ENCODE data around the gene BMPR1B. TPM values are rescaled to one million over a fixed set of nuclear protein-coding genes. Genes with fewer than 3 reads are reported as not detected.

BMPR1B gene
- total RNA-seq, 1 donor, result 13.5 TPM

GRCh38 chr4:94909645-94910044 lies 151.9 kb downstream of the BMPR1B start:
- DNase-seq (ENCODE audit: low read depth), result no peak
- no peak overlapping the region for H3K4me3 ChIP-seq (ENCODE audit: low read depth, low read length)
- TF ChIP-seq, protein P1, sequence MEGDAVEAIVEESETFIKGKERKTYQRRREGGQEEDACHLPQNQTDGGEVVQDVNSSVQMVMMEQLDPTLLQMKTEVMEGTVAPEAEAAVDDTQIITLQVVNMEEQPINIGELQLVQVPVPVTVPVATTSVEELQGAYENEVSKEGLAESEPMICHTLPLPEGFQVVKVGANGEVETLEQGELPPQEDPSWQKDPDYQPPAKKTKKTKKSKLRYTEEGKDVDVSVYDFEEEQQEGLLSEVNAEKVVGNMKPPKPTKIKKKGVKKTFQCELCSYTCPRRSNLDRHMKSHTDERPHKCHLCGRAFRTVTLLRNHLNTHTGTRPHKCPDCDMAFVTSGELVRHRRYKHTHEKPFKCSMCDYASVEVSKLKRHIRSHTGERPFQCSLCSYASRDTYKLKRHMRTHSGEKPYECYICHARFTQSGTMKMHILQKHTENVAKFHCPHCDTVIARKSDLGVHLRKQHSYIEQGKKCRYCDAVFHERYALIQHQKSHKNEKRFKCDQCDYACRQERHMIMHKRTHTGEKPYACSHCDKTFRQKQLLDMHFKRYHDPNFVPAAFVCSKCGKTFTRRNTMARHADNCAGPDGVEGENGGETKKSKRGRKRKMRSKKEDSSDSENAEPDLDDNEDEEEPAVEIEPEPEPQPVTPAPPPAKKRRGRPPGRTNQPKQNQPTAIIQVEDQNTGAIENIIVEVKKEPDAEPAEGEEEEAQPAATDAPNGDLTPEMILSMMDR (IDR thresholded peaks at IDR 0.05; ENCODE audit: insufficient read depth, low read length), result no peak

DNA sequence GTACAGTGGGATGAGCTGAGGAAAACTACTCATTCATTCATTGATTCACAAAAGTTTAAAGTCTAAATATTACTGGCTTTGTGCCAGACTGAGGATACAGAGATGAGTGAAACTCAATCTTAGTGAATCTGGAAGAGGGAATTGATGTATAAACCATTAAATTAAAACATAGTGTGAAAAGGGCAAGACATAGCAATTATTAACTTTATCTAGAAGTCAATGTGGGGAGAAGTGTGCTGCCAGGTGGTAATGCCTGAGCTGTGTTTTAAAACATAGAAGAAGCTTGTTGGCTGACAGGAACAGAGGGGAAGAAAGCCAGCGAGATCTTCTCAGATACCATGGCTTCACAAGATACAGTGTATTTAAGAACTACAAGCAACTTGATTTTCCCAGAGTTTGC lies 153.4 kb downstream of the BMPR1B start:
- no peak for DNase-seq (ENCODE audit: low read depth)
- no peak overlapping the region for H3K4me3 ChIP-seq (ENCODE audit: low read depth, low read length)
- TF ChIP-seq, protein P1 (IDR thresholded peaks at IDR 0.05; ENCODE audit: insufficient read depth, low read length), result no peak

- H3K4me3 ChIP-seq (ENCODE audit: low read depth, low read length), result no peak overlapping the region
- DNase-seq (ENCODE audit: low read depth), result no peak
- TF ChIP-seq, protein P1 (IDR thresholded peaks at IDR 0.05; ENCODE audit: insufficient read depth, low read length), result no peak
These were observed 154.9 kb downstream of the BMPR1B start for GRCh38 chr4:94912606-94913005.

GRCh38 chr4:94913316-94913715 lies 155.6 kb downstream of the BMPR1B start:
- DNase-seq (ENCODE audit: low read depth), result no peak
- no peak overlapping the region for H3K4me3 ChIP-seq (ENCODE audit: low read depth, low read length)
- TF ChIP-seq, protein P1 (IDR thresholded peaks at IDR 0.05; ENCODE audit: insufficient read depth, low read length), result no peak

DNA sequence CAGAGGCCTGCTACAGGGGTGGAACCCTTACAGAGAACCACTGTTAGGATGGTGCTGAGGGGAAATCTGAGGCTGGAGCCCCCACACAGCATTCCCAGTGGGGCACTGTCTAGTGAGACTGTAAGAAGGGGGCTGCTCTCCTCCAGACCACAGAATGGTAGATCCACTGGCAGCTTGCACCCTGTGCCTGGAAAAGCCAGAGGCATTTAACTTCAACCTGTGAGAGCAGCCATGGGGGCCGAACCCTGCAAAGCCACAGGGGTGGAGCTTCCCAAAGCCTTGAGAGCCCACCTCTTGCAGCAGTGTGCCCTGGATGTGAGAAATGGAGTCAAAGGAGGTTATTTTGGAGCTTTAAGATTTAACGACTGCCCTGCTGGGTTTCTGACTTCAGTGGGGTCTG lies 159.4 kb downstream of the BMPR1B start:
- no peak for DNase-seq (ENCODE audit: low read depth)
- H3K4me3 ChIP-seq (ENCODE audit: low read depth, low read length), result no peak overlapping the region
- TF ChIP-seq, protein P1 (IDR thresholded peaks at IDR 0.05; ENCODE audit: insufficient read depth, low read length), result no peak

DNA sequence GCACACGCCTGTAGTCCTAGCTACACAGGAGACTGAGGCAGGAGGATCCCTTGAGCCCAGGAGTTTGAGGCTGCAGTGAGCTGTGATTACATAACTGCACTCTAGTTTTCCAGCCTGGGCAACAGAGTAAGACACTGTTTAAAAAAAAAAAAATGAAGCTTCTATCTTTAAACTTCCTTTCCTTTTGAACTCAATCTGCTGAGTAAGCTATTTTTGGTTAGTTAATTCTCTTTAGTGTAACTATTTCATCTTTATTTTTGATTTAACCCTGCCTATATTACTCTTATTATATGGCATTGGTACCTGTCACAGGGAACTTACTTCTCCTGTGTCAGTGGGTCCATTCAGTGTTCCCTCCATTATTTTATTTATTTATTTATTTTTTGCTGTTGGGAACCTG lies 160.8 kb downstream of the BMPR1B start:
- TF ChIP-seq, protein P1 (IDR thresholded peaks at IDR 0.05; ENCODE audit: insufficient read depth, low read length), result no peak
- H3K4me3 ChIP-seq (ENCODE audit: low read depth, low read length), result no peak overlapping the region
- no peak for DNase-seq (ENCODE audit: low read depth)

- DNase-seq (ENCODE audit: low read depth), result no peak
- no peak overlapping the region for H3K4me3 ChIP-seq (ENCODE audit: low read depth, low read length)
- TF ChIP-seq, protein P1 (IDR thresholded peaks at IDR 0.05; ENCODE audit: insufficient read depth, low read length), result no peak
These were observed 162.6 kb downstream of the BMPR1B start for GRCh38 chr4:94920369-94920768.
